Mesenchymal stem cell (in vitro differentiated cells and primary cell): ENCODE data around the gene QARS1.

ENCODE experiments used
- DNase-seq: peaks from one replicate; pipeline ENCODE4 v3.0.0-alpha.2; 2013
- H2AFZ ChIP-seq: one replicate; pipeline ENCODE4 v1.6.1; 2013; ENCODE audit warnings: low read depth, mild to moderate bottlenecking, control low read depth, inconsistent platforms, low read length, moderate library complexity
- H2AK5ac ChIP-seq: 2 replicates; pipeline ENCODE4 v1.6.1; 2013; ENCODE audit warnings: low read length, moderate library complexity, mild to moderate bottlenecking, inconsistent platforms; ENCODE audit not compliant: severe bottlenecking
- H2BK120ac ChIP-seq: one replicate; pipeline ENCODE4 v1.6.1; 2013; ENCODE audit warnings: low read depth, mild to moderate bottlenecking, inconsistent platforms, low read length, moderate library complexity
- H2BK12ac ChIP-seq, 2 experiments: one replicate each; pipeline ENCODE4 v1.6.1; 2013; ENCODE audit warnings: inconsistent platforms in 2 of 2, low read length in 2 of 2, mild to moderate bottlenecking in 2 of 2, moderate library complexity in 2 of 2, control low read depth in 1 of 2
- H2BK15ac ChIP-seq: one replicate; pipeline ENCODE4 v1.6.1; 2013; ENCODE audit warnings: mild to moderate bottlenecking, low read depth, inconsistent platforms; ENCODE audit not compliant: poor library complexity, severe bottlenecking
- H2BK5ac ChIP-seq: 2 replicates; pipeline ENCODE4 v1.6.1; 2013; ENCODE audit warnings: low read depth, mild to moderate bottlenecking, low read length, control low read depth, inconsistent platforms; ENCODE audit not compliant: poor library complexity, severe bottlenecking
- H3K14ac ChIP-seq, 2 experiments: one replicate each; pipeline ENCODE4 v1.6.1; 2013; ENCODE audit warnings: inconsistent platforms in 2 of 2, low read length in 2 of 2, control low read depth in 1 of 2, mild to moderate bottlenecking in 1 of 2, moderate library complexity in 1 of 2
- H3K18ac ChIP-seq, 2 experiments: one replicate each; pipeline ENCODE4 v1.6.1; 2013; ENCODE audit warnings: inconsistent platforms in 2 of 2, low read length in 2 of 2, control low read depth in 1 of 2, low read depth in 1 of 2, mild to moderate bottlenecking in 1 of 2
- H3K23ac ChIP-seq, 2 experiments: one replicate each; pipeline ENCODE4 v1.6.1; 2013; ENCODE audit warnings: inconsistent platforms in 2 of 2, low read length in 2 of 2, mild to moderate bottlenecking in 2 of 2, moderate library complexity in 2 of 2, control low read depth in 1 of 2
- H3K27ac ChIP-seq: 2 replicates; pipeline ENCODE4 v1.5.1; 2013; ENCODE audit warnings: mild to moderate bottlenecking, moderate library complexity, low read length, control low read depth, inconsistent platforms; ENCODE audit not compliant: poor library complexity, severe bottlenecking
- H3K27me3 ChIP-seq, 2 experiments: 2 replicates each; pipeline versions ENCODE4 v1.6.1 to v1.7.0; 2013; ENCODE audit warnings: low read length in 2 of 2, mild to moderate bottlenecking in 2 of 2, moderate library complexity in 2 of 2, control low read depth in 1 of 2, inconsistent platforms in 1 of 2; ENCODE audit not compliant: control insufficient read depth in 1 of 2, insufficient read depth in 1 of 2
- H3K36me3 ChIP-seq, 2 experiments: 2 replicates each; pipeline versions ENCODE4 v1.6.1 to v1.7.0; 2013; ENCODE audit warnings: low read length in 2 of 2, control low read depth in 1 of 2, inconsistent platforms in 1 of 2, low read depth in 1 of 2, mild to moderate bottlenecking in 1 of 2; ENCODE audit not compliant: insufficient read depth in 2 of 2, control insufficient read depth in 1 of 2
- H3K4ac ChIP-seq, 2 experiments: one replicate each; pipeline ENCODE4 v1.6.1; 2013; ENCODE audit warnings: inconsistent platforms in 2 of 2, low read length in 2 of 2, mild to moderate bottlenecking in 2 of 2, moderate library complexity in 2 of 2, control low read depth in 1 of 2, low read depth in 1 of 2
- H3K4me1 ChIP-seq: 2 replicates; pipeline ENCODE4 v1.6.1; 2013; ENCODE audit warnings: low read depth, low read length, control low read depth; ENCODE audit not compliant: control insufficient read depth, insufficient read depth
- H3K4me2 ChIP-seq: 2 replicates; pipeline ENCODE4 v1.6.1; 2013; ENCODE audit warnings: low read length, mild to moderate bottlenecking, inconsistent platforms; ENCODE audit not compliant: poor library complexity, severe bottlenecking
- H3K4me3 ChIP-seq, 2 experiments: 2 replicates each; pipeline versions ENCODE4 v1.5.1 to v1.7.0; 2013; ENCODE audit warnings: low read length in 2 of 2, mild to moderate bottlenecking in 2 of 2, control low read depth in 1 of 2, low read depth in 1 of 2; ENCODE audit not compliant: insufficient read depth in 1 of 2
- H3K79me1 ChIP-seq: replicated peaks from 2 replicates; pipeline ENCODE4 v1.6.1; 2013; ENCODE audit warnings: mild to moderate bottlenecking, control low read depth, low read length, inconsistent platforms; ENCODE audit not compliant: poor library complexity, severe bottlenecking
- H3K9ac ChIP-seq: 2 replicates; pipeline ENCODE4 v1.7.0; 2013; ENCODE audit warnings: mild to moderate bottlenecking, low read length, moderate library complexity
- H3K9me3 ChIP-seq: 2 replicates; pipeline ENCODE4 v1.7.0; 2013; ENCODE audit warnings: mild to moderate bottlenecking, low read length; ENCODE audit not compliant: control insufficient read depth
- H4K8ac ChIP-seq: one replicate; pipeline ENCODE4 v1.6.1; 2013; ENCODE audit warnings: inconsistent platforms, mild to moderate bottlenecking, low read length, moderate library complexity
- H4K91ac ChIP-seq: one replicate; pipeline ENCODE4 v1.6.1; 2013; ENCODE audit warnings: mild to moderate bottlenecking, low read length, inconsistent platforms
- WGBS: methylation state at CpG from one replicate; pipeline ENCODE4 v1.1.7; 2013; ENCODE audit warnings: mixed read lengths; 5-methylcytosine and 5-hydroxymethylcytosine counted together

The QARS1 gene

DNA sequence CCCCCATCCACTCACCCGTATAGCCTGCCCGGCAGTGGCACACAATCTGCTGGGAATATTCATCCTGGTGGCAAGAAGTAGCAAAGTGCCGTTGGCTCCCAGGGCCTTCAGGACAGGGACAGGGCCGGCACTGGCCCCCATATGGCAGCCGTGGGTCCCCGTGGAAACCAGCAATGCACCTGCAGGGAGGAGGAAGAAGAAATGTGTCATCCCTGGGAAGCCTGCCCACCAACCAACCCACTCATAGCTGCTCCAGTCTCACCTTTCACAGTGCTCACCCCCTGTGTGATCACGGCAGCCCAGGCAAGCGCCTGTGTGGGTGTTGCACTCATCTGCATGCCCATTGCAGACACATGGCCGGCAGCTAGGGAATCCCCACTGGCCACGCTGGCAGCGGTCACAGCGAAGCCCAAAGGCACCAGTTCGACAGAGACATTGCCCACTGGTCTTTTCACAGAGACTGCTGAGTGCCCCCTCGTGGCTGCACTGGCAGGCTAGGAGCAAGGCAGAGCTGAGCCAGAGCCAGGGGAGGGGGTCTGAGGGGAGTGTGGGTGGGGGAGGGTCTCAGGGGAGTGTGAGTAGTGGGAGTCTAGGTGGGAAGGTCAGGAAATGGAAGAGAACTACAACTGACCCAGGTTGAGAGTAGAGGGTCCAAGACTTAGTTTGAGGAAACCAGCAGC, 20.6 kb upstream of the QARS1 start:
- Histone ChIP-seq H3K18ac (no peak overlapping the region), H4K91ac (no peak overlapping the region), H3K27me3 (no peaks in the 10 kb centered on the region), H3K36me3 (peaks cover 86 to 89% of the 10 kb centered on the region in 2 experiments), H3K79me1 (peaks cover 46% of the 10 kb centered on the region), H3K9me3 (no peaks in the 10 kb centered on the region), H3K4ac (no peak overlapping the region), H4K8ac (no peak overlapping the region), H2BK15ac (no peak overlapping the region), H3K23ac (no peak overlapping the region), H2BK120ac (no peak overlapping the region), H3K4me2 (no peak overlapping the region), H2BK12ac (no peak overlapping the region), H2BK5ac (no peak overlapping the region), H2AK5ac (no peak overlapping the region), H3K9ac (no peak overlapping the region), H2AFZ (no peak overlapping the region), H3K27ac (no peak overlapping the region), H3K4me1 (peaks cover 14% of the 10 kb centered on the region), H3K14ac (no peak overlapping the region), H3K4me3 (no peak overlapping the region)
- WGBS: 91% methylated on average over 12 of the region's 14 CpGs
- no peak for DNase-seq

- Histone ChIP-seq H2BK5ac (no peak overlapping the region), H3K23ac (no peak overlapping the region), H2BK15ac (no peak overlapping the region), H2BK120ac (no peak overlapping the region), H3K4ac (no peak overlapping the region), H4K8ac (no peak overlapping the region), H3K14ac (no peak overlapping the region), H3K27me3 (no peaks in the 10 kb centered on the region), H3K4me3 (no peak overlapping the region), H3K9ac (no peak overlapping the region), H3K36me3 (peaks cover 76 to 80% of the 10 kb centered on the region in 2 experiments), H2AFZ (no peak overlapping the region), H3K27ac (no peak overlapping the region), H3K79me1 (peaks cover 37% of the 10 kb centered on the region), H3K4me1 (peaks cover 15% of the 10 kb centered on the region), H4K91ac (no peak overlapping the region), H3K4me2 (no peak overlapping the region), H3K9me3 (no peaks in the 10 kb centered on the region), H3K18ac (no peak overlapping the region), H2AK5ac (no peak overlapping the region), H2BK12ac (no peak overlapping the region)
- 98% methylated on average over 7 of the region's 7 CpGs for WGBS
- no peak for DNase-seq
Measured at GRCh38 chr3:49124203-49124602, 19.6 kb upstream of the QARS1 start.

DNA sequence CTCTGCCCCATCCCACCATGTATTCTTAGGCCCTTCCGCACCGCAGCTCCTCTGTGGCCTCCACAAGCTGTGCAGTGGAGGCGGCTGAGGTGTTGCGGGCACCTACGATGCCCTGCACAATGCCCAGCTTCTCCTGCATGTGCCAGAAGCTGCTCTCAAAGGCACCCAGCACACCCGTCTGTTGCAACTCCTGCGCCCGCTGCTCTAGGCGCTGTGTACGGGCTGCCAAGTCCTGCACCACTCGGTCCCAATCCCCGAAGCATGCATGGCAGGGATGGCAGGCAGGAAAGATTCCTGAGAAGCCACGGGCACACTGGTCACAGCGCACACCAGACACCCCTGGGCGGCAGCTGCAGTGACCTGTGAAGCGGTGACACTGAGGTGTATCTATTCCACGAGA, 19.1 kb upstream of the QARS1 start:
- Histone ChIP-seq H2BK12ac (no peak overlapping the region), H3K18ac (no peak overlapping the region), H2AK5ac (no peak overlapping the region), H3K9ac (no peak overlapping the region), H3K36me3 (peaks cover 74 to 77% of the 10 kb centered on the region in 2 experiments), H4K91ac (no peak overlapping the region), H2AFZ (no peak overlapping the region), H2BK120ac (no peak overlapping the region), H3K4me2 (no peak overlapping the region), H3K23ac (no peak overlapping the region), H2BK15ac (no peak overlapping the region), H3K27ac (no peak overlapping the region), H3K27me3 (no peaks in the 10 kb centered on the region), H3K9me3 (no peaks in the 10 kb centered on the region), H3K14ac (no peak overlapping the region), H3K4me1 (peaks cover 14% of the 10 kb centered on the region), H4K8ac (no peak overlapping the region), H2BK5ac (no peak overlapping the region), H3K79me1 (peaks cover 35% of the 10 kb centered on the region), H3K4ac (no peak overlapping the region), H3K4me3 (no peak overlapping the region)
- 98% methylated on average over 17 of the region's 17 CpGs for WGBS
- DNase-seq: no peak

- H4K8ac ChIP-seq: no peak overlapping the region
- no peak overlapping the region for H3K23ac ChIP-seq
- H3K9ac ChIP-seq: no peak overlapping the region
- H3K4me1 ChIP-seq: peaks cover 14% of the 10 kb centered on the region
- H4K91ac ChIP-seq: no peak overlapping the region
- H3K18ac ChIP-seq: no peak overlapping the region
- WGBS: 98% methylated on average over 15 of the region's 17 CpGs
- no peak overlapping the region for H2BK12ac ChIP-seq
- no peaks in the 10 kb centered on the region for H3K27me3 ChIP-seq
- H2BK120ac ChIP-seq: no peak overlapping the region
- no peak overlapping the region for H3K4me3 ChIP-seq
- H2BK5ac ChIP-seq: no peak overlapping the region
- no peak overlapping the region for H3K4me2 ChIP-seq
- DNase-seq: no peak
- H2AFZ ChIP-seq: no peak overlapping the region
- no peak overlapping the region for H3K14ac ChIP-seq
- peaks cover 73 to 75% of the 10 kb centered on the region in 2 experiments for H3K36me3 ChIP-seq
- no peak overlapping the region for H3K27ac ChIP-seq
- no peak overlapping the region for H3K4ac ChIP-seq
- no peaks in the 10 kb centered on the region for H3K9me3 ChIP-seq
- peaks cover 31% of the 10 kb centered on the region for H3K79me1 ChIP-seq
- H2AK5ac ChIP-seq: no peak overlapping the region
- H2BK15ac ChIP-seq: no peak overlapping the region
Measured at GRCh38 chr3:49122886-49123545, 18.5 kb upstream of the QARS1 start.
